Brain microvascular endothelial cell (primary cell): ENCODE results near the gene PARS2.

Experiments used
- DNase-seq: peaks from one replicate; pipeline ENCODE4 v3.0.0-alpha.2; 2020
- H3K27ac ChIP-seq: fragments of 250-450 bp; sonication (Bioruptor Pico); 2 replicates; pipeline ENCODE4 v1.5.1; 2020; ENCODE audit warnings: mild to moderate bottlenecking, moderate library complexity
- H3K27me3 ChIP-seq: fragments of 250-450 bp; sonication (Bioruptor Pico); replicated peaks from 2 replicates; pipeline ENCODE4 v1.5.1; 2020; ENCODE audit warnings: mild to moderate bottlenecking
- H3K36me3 ChIP-seq: fragments of 250-450 bp; sonication (Bioruptor Pico); replicated peaks from 2 replicates; pipeline ENCODE4 v1.5.1; 2020; ENCODE audit warnings: mild to moderate bottlenecking
- H3K4me3 ChIP-seq: 2 replicates; pipeline ENCODE4 v1.5.1; 2011; ENCODE audit warnings: low read depth, mild to moderate bottlenecking, control low read depth, low read length, moderate library complexity
- in situ Hi-C: cut with HindIII; loops from 2 replicates; pipeline ENCODE4 v1.10.0; 2017; ENCODE audit warnings: low sequenced_read_pairs, low pct_ligation_motif_present
- TF ChIP-seq, protein P1 (sequence below): IDR thresholded peaks from 2 replicates; pipeline ENCODE4 v1.5.1; 2011; ENCODE audit warnings: low read depth, mild to moderate bottlenecking, moderate library complexity, low read length, control low read depth, inconsistent platforms; ENCODE audit errors: missing control alignments

Gene PARS2

DNA sequence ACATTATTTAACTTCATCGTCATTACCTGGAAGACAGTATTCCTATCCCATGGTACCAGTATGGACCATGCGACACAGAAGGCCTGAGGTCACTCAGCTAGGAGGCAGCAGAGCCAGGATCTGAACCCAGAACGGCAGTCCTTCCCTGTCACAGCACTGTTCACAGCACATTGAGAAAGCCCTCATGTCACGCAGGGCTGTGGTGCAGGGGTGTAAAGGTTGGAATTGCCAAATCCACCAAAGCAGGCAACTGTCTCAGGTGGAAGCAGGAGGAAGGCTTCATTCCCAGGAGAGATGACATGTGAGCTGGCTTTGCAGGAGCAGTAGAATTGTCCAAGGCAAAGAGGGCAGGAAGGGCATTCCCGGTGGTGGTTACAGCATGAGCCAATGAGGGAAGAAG lies 46.7 kb upstream of the PARS2 start:
- Histone ChIP-seq H3K4me3 (no peak overlapping the region), H3K27me3 (no peaks in the 10 kb centered on the region), H3K27ac (no peak overlapping the region), H3K36me3 (no peaks in the 10 kb centered on the region)
- no peak for DNase-seq
- TF ChIP-seq, protein P1, sequence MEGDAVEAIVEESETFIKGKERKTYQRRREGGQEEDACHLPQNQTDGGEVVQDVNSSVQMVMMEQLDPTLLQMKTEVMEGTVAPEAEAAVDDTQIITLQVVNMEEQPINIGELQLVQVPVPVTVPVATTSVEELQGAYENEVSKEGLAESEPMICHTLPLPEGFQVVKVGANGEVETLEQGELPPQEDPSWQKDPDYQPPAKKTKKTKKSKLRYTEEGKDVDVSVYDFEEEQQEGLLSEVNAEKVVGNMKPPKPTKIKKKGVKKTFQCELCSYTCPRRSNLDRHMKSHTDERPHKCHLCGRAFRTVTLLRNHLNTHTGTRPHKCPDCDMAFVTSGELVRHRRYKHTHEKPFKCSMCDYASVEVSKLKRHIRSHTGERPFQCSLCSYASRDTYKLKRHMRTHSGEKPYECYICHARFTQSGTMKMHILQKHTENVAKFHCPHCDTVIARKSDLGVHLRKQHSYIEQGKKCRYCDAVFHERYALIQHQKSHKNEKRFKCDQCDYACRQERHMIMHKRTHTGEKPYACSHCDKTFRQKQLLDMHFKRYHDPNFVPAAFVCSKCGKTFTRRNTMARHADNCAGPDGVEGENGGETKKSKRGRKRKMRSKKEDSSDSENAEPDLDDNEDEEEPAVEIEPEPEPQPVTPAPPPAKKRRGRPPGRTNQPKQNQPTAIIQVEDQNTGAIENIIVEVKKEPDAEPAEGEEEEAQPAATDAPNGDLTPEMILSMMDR: no peak
- in situ Hi-C loops: no loop called here

- H3K27ac ChIP-seq: no peak overlapping the region
- H3K27me3 ChIP-seq: no peaks in the 10 kb centered on the region
- no peaks in the 10 kb centered on the region for H3K36me3 ChIP-seq
- no peak overlapping the region for H3K4me3 ChIP-seq
- in situ Hi-C loops: no loop called here
- TF ChIP-seq, protein P1: peak; percentile 93
- DNase-seq: peak; percentile 48
Observed at GRCh38 chr1:54810153-54810942, 46.0 kb upstream of the PARS2 start.

GRCh38 chr1:54809496-54810074 lies 45.3 kb upstream of the PARS2 start:
- Histone ChIP-seq H3K4me3 (no peak overlapping the region), H3K27ac (no peak overlapping the region), H3K36me3 (no peaks in the 10 kb centered on the region), H3K27me3 (no peaks in the 10 kb centered on the region)
- no peak for DNase-seq
- TF ChIP-seq, protein P1: no peak
- in situ Hi-C loops: no loop called here

DNA sequence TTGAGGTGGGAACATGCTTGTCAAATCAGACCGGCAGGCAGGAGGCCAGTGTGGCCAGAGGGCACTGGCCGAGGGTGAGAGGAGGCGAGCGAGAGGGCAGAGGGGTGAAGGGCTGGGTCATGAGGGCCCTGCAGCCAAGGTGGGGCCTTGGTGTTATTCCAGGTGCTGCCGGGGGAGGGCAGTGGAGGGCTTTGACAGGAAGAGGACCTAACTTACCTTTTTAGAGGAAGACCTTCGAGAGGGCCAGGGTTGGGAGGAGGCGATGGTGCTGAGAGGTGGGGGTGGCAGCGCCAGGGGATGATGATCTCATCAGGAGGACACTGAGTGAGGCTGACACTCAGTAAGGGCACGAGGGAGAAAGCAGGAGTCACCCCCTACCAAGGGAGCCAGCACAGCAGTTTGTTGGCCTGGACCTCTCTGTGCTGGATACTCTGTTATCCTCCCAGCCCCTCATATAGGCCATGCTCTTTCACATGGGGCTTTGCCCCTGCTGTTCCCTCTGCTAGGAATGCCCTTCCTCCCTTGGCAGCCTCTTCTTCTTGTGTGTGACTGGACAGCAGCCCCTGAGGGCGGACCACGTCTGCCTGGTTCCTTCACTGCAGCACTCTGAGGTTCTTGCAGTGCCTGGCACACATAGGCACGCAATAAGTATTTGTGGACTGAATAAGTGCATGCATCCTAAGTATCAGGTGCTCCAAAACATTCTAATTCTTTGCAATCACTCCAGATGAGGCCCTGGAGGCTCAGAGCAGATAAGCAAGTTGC lies 44.3 kb upstream of the PARS2 start:
- Histone ChIP-seq H3K36me3 (no peaks in the 10 kb centered on the region), H3K4me3 (no peak overlapping the region), H3K27ac (no peak overlapping the region), H3K27me3 (no peaks in the 10 kb centered on the region)
- in situ Hi-C loops: no loop called here
- DNase-seq: no peak
- TF ChIP-seq, protein P1: peak; percentile 64

GRCh38 chr1:54807756-54808155 lies 43.4 kb upstream of the PARS2 start:
- TF ChIP-seq, protein P1: no peak
- in situ Hi-C loops: no loop called here
- Histone ChIP-seq H3K27me3 (no peaks in the 10 kb centered on the region), H3K36me3 (no peaks in the 10 kb centered on the region), H3K4me3 (no peak overlapping the region), H3K27ac (no peak overlapping the region)
- DNase-seq: no peak
